ENCODE measurements around the gene CDC40.

- TF ChIP-seq, protein P1, sequence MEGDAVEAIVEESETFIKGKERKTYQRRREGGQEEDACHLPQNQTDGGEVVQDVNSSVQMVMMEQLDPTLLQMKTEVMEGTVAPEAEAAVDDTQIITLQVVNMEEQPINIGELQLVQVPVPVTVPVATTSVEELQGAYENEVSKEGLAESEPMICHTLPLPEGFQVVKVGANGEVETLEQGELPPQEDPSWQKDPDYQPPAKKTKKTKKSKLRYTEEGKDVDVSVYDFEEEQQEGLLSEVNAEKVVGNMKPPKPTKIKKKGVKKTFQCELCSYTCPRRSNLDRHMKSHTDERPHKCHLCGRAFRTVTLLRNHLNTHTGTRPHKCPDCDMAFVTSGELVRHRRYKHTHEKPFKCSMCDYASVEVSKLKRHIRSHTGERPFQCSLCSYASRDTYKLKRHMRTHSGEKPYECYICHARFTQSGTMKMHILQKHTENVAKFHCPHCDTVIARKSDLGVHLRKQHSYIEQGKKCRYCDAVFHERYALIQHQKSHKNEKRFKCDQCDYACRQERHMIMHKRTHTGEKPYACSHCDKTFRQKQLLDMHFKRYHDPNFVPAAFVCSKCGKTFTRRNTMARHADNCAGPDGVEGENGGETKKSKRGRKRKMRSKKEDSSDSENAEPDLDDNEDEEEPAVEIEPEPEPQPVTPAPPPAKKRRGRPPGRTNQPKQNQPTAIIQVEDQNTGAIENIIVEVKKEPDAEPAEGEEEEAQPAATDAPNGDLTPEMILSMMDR (IDR thresholded peaks at IDR 0.05; ENCODE audit: borderline replicate concordance, extremely low read depth, low read length, poor library complexity, severe bottlenecking): no peak
- no peak for TF ChIP-seq EZH2 (IDR thresholded peaks at IDR 0.05; ENCODE audit: borderline replicate concordance, low read depth, low read length, severe bottlenecking)
Observed at GRCh38 chr6:110139052-110139451, 41.2 kb upstream of the CDC40 start.

All from DND-41 (cell line).